NCI-H2227 treated with DMSO at 0.1 percent for 48 hours (cell line): Measurements from ENCODE around the gene MRPS5.
A peak's percentile ranks its signal among the peaks of the same experiment; 100 is the strongest.

Experiments
- DNase-seq: peaks from one replicate; lab custom pipeline; 2025; lab: John Stamatoyannopoulos, UW

Gene MRPS5

DNA sequence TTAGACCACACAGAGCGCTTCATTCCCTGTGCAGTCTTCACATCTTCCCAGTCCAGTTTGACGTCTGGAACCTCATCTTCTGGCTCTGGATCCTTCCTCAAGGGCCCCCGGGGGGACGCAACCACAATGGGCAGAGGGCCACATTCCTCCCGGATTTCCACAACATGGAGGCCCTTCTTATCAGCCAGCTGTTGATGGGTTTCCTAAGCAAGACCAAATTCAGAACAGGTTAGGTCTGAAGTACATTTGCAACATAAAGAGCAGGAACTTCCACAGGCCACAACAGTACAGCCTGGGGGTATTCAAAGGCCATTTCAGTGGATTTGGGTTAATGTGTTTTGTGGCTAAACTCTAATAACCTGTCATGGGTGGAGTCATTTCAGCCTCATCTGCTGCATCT is 34.2 kb downstream of the MRPS5 start:
- DNase-seq: no peak

DNA sequence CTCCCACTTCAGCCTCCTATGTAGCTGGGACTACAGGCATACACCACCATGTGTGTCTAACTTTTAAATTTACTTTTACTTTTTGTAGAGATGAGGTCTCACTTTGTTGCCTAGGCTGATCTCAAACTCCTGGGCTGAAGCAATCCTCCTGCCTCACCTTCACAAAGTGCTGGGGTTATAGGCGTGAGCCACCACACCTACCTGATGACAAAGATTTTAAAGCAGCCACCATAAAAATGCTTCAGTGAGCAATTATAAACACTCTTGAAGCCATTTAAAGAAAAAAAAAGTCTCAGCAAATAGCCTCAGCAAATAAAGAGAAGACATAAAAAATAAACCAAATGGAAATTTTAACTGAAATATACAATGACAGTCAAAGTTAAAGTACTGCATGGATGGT is 35.6 kb downstream of the MRPS5 start:
- DNase-seq: no peak

DNA sequence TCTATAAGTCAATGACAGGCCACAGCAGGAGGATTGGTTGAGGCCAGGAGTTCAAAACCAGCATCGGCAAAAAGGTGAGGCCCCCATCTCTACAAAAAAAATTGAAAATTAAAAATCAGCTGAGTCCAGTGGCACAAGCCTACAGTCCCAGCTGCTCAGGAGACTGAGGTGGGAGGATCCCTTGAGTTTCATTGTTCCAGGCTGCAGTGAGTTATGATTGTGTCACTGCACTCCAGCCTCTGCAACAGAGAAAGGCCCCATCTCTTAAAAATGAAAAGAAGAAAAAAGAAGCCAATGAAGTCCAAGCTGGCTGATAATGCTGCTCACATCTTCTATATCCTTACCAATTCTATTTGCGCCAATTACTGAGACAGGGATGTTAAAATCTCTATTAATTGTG is 39.1 kb downstream of the MRPS5 start:
- DNase-seq: no peak

GRCh38 chr2:95079199-95079683 is 42.4 kb downstream of the MRPS5 start:
- DNase-seq: no peak

DNA sequence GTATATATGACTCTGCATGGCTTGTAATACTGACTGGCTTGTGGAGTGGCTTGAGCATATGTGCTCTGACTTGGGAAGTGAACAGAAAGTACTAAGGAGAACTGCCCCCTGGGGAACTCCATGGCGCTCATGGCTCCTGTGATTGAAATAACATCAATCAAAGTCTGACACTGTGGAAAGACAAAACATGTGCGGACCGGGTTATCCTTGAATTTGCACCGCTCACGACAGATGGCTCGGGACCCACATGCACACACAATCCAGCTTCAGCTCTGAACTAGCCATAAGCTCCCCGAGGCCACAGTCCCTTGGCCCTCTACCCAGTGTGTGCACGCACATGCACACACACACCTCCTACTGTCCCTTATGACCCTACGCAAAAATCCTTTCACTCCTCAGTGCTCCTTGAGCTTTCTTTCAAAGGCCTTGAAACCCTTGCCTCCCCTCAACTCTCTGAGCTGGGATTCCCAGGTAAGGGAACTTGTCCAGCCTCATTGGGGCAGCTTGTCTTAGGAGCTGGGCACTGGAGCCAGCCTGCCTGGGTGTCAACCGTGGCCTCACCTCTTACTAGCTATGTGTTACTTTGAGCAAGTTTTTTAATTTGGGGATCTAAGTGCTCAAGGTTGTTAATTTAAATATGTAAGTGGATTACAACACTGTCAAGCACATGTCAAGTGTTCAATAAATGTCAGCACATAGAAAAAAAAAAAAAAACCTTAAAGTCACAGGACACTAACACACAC is 43.6 kb downstream of the MRPS5 start:
- no peak for DNase-seq

DNA sequence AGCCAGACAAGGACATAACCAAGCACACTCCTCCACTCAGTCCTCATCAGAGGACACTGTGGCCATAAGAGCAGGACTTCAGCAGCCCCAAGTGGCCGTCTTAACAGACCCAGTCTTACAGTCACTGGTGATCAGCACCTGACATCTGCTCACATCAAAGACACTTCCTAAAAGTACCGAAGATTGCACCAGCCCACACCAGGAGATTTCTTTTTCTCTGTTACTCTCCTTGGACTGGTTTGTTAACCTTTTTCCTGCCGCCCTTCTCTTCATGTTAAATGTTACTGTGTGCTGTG is 44.1 kb downstream of the MRPS5 start:
- DNase-seq: no peak

GRCh38 chr2:95076705-95077529 is 44.7 kb downstream of the MRPS5 start:
- peak; percentile 52 for DNase-seq

DNA sequence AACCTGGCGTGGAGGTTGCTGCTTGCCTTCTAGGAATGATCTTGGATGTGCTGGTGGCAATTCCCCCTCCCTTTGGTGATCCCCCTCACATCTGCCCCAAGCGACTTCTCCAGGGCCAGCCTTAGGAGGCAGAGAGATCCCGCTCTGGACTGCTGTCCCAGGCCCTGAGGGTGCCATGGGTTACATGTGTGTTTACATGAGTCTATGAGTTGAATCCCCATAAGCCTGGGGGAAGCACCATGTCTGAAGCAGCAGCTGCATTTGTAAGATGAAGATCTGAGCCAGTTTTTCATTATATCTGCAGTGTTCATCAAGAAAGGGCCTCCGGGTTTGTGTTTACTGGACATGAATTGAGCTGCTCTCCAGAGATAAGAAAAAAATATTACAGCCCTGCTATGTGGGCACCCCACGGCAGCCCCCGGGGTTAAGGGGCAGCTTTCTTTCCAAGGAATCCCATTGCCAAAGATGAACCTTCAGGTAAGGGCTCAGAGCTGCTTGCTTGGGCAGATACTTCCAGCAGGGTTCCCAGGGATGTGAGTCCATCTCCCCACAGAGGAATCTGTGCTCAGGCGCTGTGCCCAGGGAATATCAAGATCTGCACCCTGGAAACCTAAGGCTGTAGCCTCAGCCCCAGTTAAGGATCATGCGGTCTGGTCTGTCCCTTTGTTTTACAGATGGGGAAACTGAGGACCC is 46.0 kb downstream of the MRPS5 start:
- DNase-seq: no peak

DNA sequence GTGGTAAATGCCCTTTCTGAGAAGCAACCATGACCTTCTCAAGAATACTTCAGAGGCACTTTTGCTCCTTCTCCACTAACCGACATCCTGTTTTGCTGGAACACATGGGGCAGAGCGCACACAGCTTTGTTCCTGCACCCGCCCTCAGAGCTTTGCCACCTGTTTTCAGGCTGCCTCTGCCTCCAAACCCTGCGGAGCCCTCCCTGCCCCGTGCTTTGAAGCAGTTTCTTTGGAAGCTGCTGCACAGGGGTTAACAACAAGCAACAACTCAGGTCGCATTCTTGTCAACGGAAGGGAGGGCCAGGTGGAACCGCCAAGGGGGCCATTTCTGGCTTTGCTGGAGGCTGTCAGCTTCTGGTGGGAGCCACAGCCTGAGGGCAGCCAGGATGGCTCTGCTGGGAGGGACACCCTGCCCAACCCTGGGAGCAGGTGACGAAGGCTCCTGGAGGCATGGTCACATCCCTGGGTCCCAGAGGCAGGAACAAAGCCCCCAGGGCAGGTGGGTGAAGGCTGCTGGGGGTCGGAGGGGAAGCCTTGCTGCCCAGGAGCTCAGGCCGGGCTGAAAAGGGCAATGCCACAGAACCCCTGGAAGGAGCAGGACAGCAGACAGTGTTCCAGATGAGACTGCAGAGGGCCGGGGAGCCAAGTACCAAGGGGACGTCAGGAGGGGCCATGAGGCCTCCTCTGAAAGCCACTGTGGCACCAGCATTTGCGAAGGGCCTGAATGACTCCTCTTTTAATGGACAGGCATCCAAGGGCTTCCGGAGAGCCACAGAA is 46.8 kb downstream of the MRPS5 start:
- DNase-seq: no peak

DNA sequence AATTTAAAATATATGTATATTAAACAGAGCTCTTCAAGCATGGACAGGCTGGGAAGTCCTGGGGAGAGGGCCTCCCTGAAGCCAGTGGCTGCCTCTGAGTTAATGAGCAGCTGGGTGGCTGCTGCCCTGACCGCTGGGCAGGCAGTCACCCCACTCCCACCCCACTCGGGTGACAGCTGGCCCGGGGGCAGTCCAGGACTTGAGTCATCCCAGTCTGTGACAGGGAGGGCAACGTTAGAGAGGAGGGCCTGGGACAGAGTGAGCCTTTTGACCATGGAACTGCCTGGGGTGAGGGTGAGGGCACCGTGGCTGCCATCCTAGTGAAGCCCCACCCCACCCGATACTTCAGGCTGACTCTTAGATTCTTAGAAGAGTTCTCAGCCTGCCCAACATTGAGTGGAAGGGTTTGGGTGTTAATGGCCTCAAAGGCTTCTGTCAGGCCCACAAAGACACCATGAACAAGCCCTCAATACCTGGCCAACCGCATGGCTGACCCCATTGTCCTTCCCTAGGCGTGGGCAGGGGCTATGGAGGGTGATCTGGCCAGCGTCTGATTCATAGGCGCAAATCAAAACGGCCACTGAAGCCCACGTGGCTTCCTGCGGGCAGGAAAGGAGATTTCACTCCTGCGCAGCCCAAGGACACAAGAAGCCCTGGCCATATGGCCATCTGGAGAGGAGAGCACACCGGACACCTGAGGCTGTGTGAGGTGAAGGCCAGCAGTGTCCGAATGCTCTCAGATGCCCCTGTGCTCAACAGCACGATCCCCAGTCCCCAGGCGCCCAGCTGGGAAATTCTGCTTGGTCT is 47.5 kb downstream of the MRPS5 start:
- no peak for DNase-seq

DNA sequence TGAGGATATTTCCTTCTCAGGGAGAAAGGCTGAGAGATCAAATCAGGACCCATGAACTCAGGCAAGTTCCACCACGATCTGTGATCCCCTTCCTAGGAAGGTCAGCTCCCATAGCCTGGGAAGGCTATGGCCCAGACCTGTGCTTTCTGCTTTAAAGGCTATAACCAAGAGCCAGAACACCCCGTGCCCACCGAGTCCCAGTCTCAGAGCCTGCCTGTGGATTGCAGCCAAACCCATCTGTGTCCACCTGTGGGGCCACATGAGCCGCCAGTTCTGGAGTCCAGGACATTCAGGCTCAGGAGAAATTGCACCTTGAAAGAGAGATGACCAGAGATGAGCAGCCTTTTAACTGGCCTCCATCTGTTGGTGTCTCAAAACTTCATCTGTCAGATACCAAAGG is 49.2 kb downstream of the MRPS5 start:
- no peak for DNase-seq

- DNase-seq: no peak
Measured at GRCh38 chr2:95071856-95072255, 49.8 kb downstream of the MRPS5 start.

GRCh38 chr2:95069465-95069864 is 52.1 kb downstream of the MRPS5 start:
- DNase-seq: no peak

DNA sequence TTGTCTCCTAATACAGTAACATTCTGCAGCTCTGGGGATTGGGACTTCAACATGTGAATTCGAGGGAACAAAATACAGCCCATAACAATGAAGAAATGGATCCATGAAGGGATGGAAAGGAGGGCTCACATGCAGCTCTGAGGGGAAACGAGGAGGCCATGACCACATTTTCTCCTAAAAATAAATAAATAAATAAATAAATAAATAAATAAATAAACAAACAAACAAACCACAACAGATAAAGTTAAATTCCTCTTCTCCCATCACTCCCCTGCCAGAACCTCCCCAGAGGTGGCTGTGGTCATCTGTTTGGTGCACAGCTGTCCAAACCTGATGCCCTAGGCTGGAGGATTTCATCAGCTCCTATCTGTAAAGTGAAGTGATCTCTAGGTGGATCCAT is 53.4 kb downstream of the MRPS5 start:
- DNase-seq: no peak

GRCh38 chr2:95063086-95063958 is 58.3 kb downstream of the MRPS5 start:
- DNase-seq: no peak

GRCh38 chr2:95062242-95063085 is 59.1 kb downstream of the MRPS5 start:
- DNase-seq: no peak

DNA sequence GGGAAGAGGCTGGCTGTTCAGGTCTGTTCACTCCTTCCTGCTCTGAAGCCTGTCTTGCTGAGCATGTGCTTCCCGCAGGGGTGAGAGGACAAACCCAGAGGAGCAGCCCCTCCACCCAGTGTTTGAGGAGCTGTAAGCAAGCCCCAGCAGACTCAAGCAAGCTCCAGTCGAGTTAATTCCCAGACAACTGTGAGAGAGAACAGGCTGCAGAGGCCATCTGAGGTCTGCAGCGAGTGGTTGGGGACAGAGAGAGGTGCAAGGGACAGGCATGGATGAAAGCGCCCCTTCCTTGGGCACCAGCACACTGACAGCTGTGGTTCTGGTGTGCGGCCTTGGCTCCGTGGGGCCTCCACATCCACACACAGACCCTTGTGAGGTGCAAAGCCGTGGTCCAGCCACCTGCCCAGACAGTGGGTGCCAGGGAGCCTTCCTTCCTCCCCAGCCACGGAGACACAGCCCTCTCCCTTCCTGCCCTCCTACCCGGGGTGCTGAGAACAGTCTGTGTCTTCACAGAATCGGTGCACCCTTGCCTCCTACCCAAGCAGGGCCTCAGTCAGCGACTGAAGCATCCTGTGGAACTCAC is 59.9 kb downstream of the MRPS5 start:
- DNase-seq: no peak

DNA sequence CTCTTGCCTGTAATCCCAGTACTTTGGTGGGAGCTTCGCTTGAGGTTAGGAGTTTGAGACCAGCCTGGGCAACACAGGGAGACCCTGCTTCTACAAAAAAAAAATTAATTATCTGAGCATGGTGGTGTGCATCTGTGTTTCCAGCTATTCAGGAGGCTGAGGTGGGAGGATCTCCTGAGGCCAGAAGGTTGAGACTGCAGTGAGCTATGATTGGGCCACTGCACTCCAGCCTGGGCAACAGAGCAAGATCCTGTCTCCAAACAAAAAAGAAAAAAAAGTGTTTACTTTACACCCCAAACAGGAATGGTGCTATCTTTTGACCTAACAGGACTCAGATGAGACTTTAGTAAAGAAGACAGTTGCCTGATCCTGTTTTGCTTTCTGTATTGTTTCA is 60.5 kb downstream of the MRPS5 start:
- no peak for DNase-seq
